ENCODE data around the gene CELF5.

The CELF5 gene

GRCh38 chr19:3245050-3245449 lies 20.6 kb downstream of the CELF5 start:
- DNase-seq, result no peak

GRCh38 chr19:3248728-3249326 lies 24.4 kb downstream of the CELF5 start:
- DNase-seq, result no peak

GRCh38 chr19:3249408-3249807 lies 24.9 kb downstream of the CELF5 start:
- DNase-seq, result no peak

- DNase-seq, result no peak
These were observed 26.2 kb downstream of the CELF5 start for GRCh38 chr19:3250675-3251074.

GRCh38 chr19:3251229-3251628 lies 26.8 kb downstream of the CELF5 start:
- DNase-seq, result no peak

GRCh38 chr19:3252650-3253049 lies 28.2 kb downstream of the CELF5 start:
- DNase-seq, result no peak

GRCh38 chr19:3253270-3253669 lies 28.8 kb downstream of the CELF5 start:
- DNase-seq, result no peak

GRCh38 chr19:3254520-3254919 lies 30.1 kb downstream of the CELF5 start:
- no peak for DNase-seq

- DNase-seq, result no peak
These were observed 32.6 kb downstream of the CELF5 start for GRCh38 chr19:3257071-3257470.

GRCh38 chr19:3262362-3262761 lies 37.9 kb downstream of the CELF5 start:
- DNase-seq, result no peak

GRCh38 chr19:3263866-3264265 lies 39.4 kb downstream of the CELF5 start:
- no peak for DNase-seq

- DNase-seq, result no peak
These were observed 41.0 kb downstream of the CELF5 start for GRCh38 chr19:3265432-3265831.

- no peak for DNase-seq
These were observed 41.7 kb downstream of the CELF5 start for GRCh38 chr19:3266092-3266693.

GRCh38 chr19:3266792-3267514 lies 42.5 kb downstream of the CELF5 start:
- DNase-seq, result no peak

GRCh38 chr19:3268326-3268725 lies 43.9 kb downstream of the CELF5 start:
- DNase-seq, result no peak

- no peak for DNase-seq
These were observed 44.3 kb downstream of the CELF5 start for GRCh38 chr19:3268763-3269162.

- no peak for DNase-seq
These were observed 45.6 kb downstream of the CELF5 start for GRCh38 chr19:3269916-3270671.

GRCh38 chr19:3270902-3271301 lies 46.4 kb downstream of the CELF5 start:
- DNase-seq, result peak; percentile 80

- DNase-seq, result no peak
These were observed 48.0 kb downstream of the CELF5 start for GRCh38 chr19:3272401-3272931.

- DNase-seq, result no peak
These were observed 48.5 kb downstream of the CELF5 start for GRCh38 chr19:3272952-3273351.

GRCh38 chr19:3274245-3274941 lies 49.9 kb downstream of the CELF5 start:
- DNase-seq, result no peak

- DNase-seq, result peak; percentile 5
These were observed 50.6 kb downstream of the CELF5 start for GRCh38 chr19:3274942-3275582.

Data from DMS79 (cell line).